Breast epithelium (tissue), 4 donors: Measurements from ENCODE around the gene EGFL7. TPM values are rescaled to one million over a fixed set of nuclear protein-coding genes. Genes with fewer than 3 reads are reported as not detected.

Source experiments
- DNase-seq, 2 donors: peaks; one replicate each; pipeline ENCODE4 v3.0.0-alpha.2; 2019; ENCODE audit warnings: low spot score in 2 of 2
- H3K27ac ChIP-seq, 2 donors: fragments of 200-600 bp; sonication (generic) in 1 of 2; one replicate each; pipeline ENCODE4 v1.5.1; 2016 to 2019; ENCODE audit warnings: mild to moderate bottlenecking in 1 of 2
- H3K27me3 ChIP-seq, 2 donors: fragments of 200-600 bp; sonication (generic) in 1 of 2; one replicate each; pipeline versions ENCODE4 v1.5.1 to v1.6.0; 2017 to 2019; ENCODE audit warnings: control low read depth in 1 of 2, mild to moderate bottlenecking in 1 of 2
- H3K36me3 ChIP-seq: fragments of 200-600 bp; one replicate; pipeline ENCODE4 v1.5.1; 2019
- H3K4me1 ChIP-seq, 2 donors: fragments of 200-600 bp; sonication (generic); one replicate each; pipeline ENCODE4 v1.5.1; 2016 to 2019; ENCODE audit warnings: control low read depth in 1 of 2
- H3K4me3 ChIP-seq, 3 donors: fragments of 200-600 bp; sonication (generic); 1 replicate in 2 of 3; 2 replicates in 1 of 3; pipeline ENCODE4 v1.5.1; 2016 to 2019; ENCODE audit warnings: mild to moderate bottlenecking in 3 of 3, moderate library complexity in 2 of 3
- H3K9me3 ChIP-seq, 2 donors: fragments of 200-600 bp; sonication (generic) in 1 of 2; one replicate each; pipeline ENCODE4 v1.5.1; 2016 to 2019; ENCODE audit warnings: control low read depth in 1 of 2
- POLR2A ChIP-seq: fragments of 450-650 bp; IDR thresholded peaks from one replicate; pipeline ENCODE4 v1.6.1; 2016; ENCODE audit warnings: antibody characterized with exemption, mild to moderate bottlenecking, moderate library complexity
- POLR2AphosphoS5 ChIP-seq, 3 donors: sonication (generic); formaldehyde crosslinking; IDR thresholded peaks; one replicate each; pipeline ENCODE4 v1.6.1; 2017; ENCODE audit warnings: antibody characterized with exemption in 3 of 3
- intact Hi-C: fragments of 100-400 bp; cut with DNase I; formaldehyde crosslinking; loops from one replicate; pipeline ENCODE4 v1.15.1; 2023; ENCODE audit warnings: low total_unique reads
- total RNA-seq, 3 donors: library from RNA; depleted of rRNA; stranded (reverse); fragments of >200 nt; gene quantifications; one replicate each; pipeline ENCODE4 v1.1.0, GENCODE V29; 2016
- TF ChIP-seq, protein P1 (sequence below), 3 donors: fragments of 450-650 bp; IDR thresholded peaks; one replicate each; pipeline ENCODE4 v1.5.1; 2016 to 2017; ENCODE audit warnings: antibody characterized with exemption in 3 of 3, mild to moderate bottlenecking in 3 of 3, moderate library complexity in 3 of 3

Gene EGFL7
- total RNA-seq, 3 donors from 2014 or later, result 48.9 to 138 (median 53.4) TPM

GRCh38 chr9:136697821-136698526 is 35.3 kb downstream of the EGFL7 start:
- H3K36me3 ChIP-seq, result no peaks in the 10 kb centered on the region
- DNase-seq, result no peak
- H3K9me3 ChIP-seq, result no peaks in the 10 kb centered on the region
- H3K27ac ChIP-seq, result no peak overlapping the region
- H3K4me1 ChIP-seq, result no peaks in the 10 kb centered on the region
- intact Hi-C loops, result no loop called here
- TF ChIP-seq POLR2AphosphoS5 (IDR thresholded peaks at IDR 0.05), result no peak
- TF ChIP-seq, protein P1, sequence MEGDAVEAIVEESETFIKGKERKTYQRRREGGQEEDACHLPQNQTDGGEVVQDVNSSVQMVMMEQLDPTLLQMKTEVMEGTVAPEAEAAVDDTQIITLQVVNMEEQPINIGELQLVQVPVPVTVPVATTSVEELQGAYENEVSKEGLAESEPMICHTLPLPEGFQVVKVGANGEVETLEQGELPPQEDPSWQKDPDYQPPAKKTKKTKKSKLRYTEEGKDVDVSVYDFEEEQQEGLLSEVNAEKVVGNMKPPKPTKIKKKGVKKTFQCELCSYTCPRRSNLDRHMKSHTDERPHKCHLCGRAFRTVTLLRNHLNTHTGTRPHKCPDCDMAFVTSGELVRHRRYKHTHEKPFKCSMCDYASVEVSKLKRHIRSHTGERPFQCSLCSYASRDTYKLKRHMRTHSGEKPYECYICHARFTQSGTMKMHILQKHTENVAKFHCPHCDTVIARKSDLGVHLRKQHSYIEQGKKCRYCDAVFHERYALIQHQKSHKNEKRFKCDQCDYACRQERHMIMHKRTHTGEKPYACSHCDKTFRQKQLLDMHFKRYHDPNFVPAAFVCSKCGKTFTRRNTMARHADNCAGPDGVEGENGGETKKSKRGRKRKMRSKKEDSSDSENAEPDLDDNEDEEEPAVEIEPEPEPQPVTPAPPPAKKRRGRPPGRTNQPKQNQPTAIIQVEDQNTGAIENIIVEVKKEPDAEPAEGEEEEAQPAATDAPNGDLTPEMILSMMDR (IDR thresholded peaks at IDR 0.05), result no peak
- no peak for TF ChIP-seq POLR2A
- no peaks in the 10 kb centered on the region for H3K27me3 ChIP-seq
- no peak overlapping the region for H3K4me3 ChIP-seq

GRCh38 chr9:136698635-136699246 is 36.0 kb downstream of the EGFL7 start:
- Histone ChIP-seq H3K4me1 (no peaks in the 10 kb centered on the region), H3K4me3 (no peak overlapping the region), H3K27me3 (no peaks in the 10 kb centered on the region), H3K9me3 (no peaks in the 10 kb centered on the region), H3K27ac (no peak overlapping the region), H3K36me3 (no peaks in the 10 kb centered on the region)
- intact Hi-C loops, result no loop called here
- no peak for DNase-seq
- TF ChIP-seq POLR2A (no peak), POLR2AphosphoS5 (IDR thresholded peaks at IDR 0.05) (no peak)
- TF ChIP-seq, protein P1 (IDR thresholded peaks at IDR 0.05), result no peak

DNA sequence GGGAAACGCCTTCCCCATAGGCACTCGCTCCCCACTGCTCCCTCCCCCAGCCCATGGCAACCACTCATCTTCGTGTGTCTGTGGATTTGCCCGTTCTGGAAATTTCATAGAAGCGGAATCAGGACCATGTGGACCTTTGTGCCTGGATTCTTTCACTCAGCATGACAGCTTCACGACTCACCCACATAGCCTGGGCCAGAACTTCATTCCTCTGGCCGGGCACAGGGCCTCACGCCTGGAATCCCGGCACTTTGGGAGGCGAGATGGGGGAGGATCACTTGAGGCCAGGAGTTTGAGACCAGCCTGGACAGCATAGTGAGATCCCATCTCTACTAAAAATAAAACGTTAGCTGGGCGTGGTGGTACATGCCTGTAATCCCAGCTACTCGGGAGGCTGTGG is 37.6 kb downstream of the EGFL7 start:
- Histone ChIP-seq H3K27ac (no peak overlapping the region), H3K27me3 (no peaks in the 10 kb centered on the region), H3K4me3 (no peak overlapping the region), H3K4me1 (no peaks in the 10 kb centered on the region), H3K9me3 (no peaks in the 10 kb centered on the region), H3K36me3 (no peaks in the 10 kb centered on the region)
- TF ChIP-seq POLR2AphosphoS5 (IDR thresholded peaks at IDR 0.05) (no peak), POLR2A (no peak)
- TF ChIP-seq, protein P1 (IDR thresholded peaks at IDR 0.05), result no peak
- no peak for DNase-seq
- intact Hi-C loops, result no loop called here

GRCh38 chr9:136700959-136701667 is 38.4 kb downstream of the EGFL7 start:
- no peaks in the 10 kb centered on the region for H3K27me3 ChIP-seq
- H3K36me3 ChIP-seq, result no peaks in the 10 kb centered on the region
- H3K4me1 ChIP-seq, result no peaks in the 10 kb centered on the region
- no peak for DNase-seq
- peak overlapping the region in 1 of 3 donors; percentile 25 for H3K4me3 ChIP-seq
- intact Hi-C loops, result no loop called here
- no peak for TF ChIP-seq POLR2AphosphoS5 (IDR thresholded peaks at IDR 0.05)
- no peak overlapping the region for H3K27ac ChIP-seq
- no peaks in the 10 kb centered on the region for H3K9me3 ChIP-seq

DNA sequence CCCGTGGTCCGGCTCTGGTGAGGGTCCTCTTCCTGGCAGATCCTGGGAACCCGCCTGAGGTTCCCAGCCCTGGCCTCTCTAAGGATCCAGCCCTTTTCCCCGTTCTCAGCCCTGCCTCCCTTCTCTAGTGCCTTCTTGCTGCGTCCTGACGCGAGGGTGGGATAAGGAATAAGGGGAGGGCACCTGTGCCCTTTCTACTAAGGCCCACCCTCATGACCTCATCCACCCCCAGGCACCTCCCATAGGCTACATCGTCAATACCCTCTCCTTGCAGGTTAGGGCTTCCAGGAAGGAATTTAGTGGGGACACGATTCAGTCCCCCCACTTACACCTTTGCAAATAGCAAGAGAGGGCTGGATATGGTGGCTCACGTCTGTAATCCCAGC is 38.9 kb downstream of the EGFL7 start:
- no peaks in the 10 kb centered on the region for H3K36me3 ChIP-seq
- no peaks in the 10 kb centered on the region for H3K27me3 ChIP-seq
- no peak overlapping the region for H3K4me3 ChIP-seq
- no peak for DNase-seq
- intact Hi-C loops, result no loop called here
- TF ChIP-seq POLR2AphosphoS5 (IDR thresholded peaks at IDR 0.05), result no peak
- TF ChIP-seq, protein P1 (IDR thresholded peaks at IDR 0.05), result no peak
- TF ChIP-seq POLR2A, result no peak
- H3K9me3 ChIP-seq, result no peaks in the 10 kb centered on the region
- H3K4me1 ChIP-seq, result no peaks in the 10 kb centered on the region
- no peak overlapping the region for H3K27ac ChIP-seq
